ENCODE results near the gene PAQR9. TPM values are rescaled to one million over a fixed set of nuclear protein-coding genes. Genes with fewer than 3 reads are reported as not detected.

Gene PAQR9
- total and polyA plus RNA-seq, 2 of the 13 experiments (the other 11 are each of a cell fraction or from before 2014, with no cell fraction given): 3.7 to 10.3 TPM

GRCh38 chr3:142929109-142929508 is 34.4 kb downstream of the PAQR9 start:
- ChIA-PET POLR2A (no interaction called here), CTCF (ENCODE audit: low intra/inter-chr PET ratio, low total read pairs) (interaction anchor here (1.4 to 4.4 kb wide), 3 partner anchors 58 to 100 kb away, joined by 4 to 67 read pairs (median 34); no protein-coding TSS in a partner anchor)
- Histone ChIP-seq H3K4me3 (replicated peaks in 1 of 3; ENCODE audit: insufficient read depth in 1 of 3, low read depth in 2 of 3, low read length in 3 of 3) (no peak overlapping the region), H3K27me3 (ENCODE audit: control insufficient read depth in 1 of 2, insufficient read depth in 2 of 2, low read length in 2 of 2) (peaks cover 0 to 12% of the 10 kb centered on the region in 2 experiments; a peak in 3 of 5 replicates), H4K20me1 (ENCODE audit: insufficient read depth, low read length) (no peaks in the 10 kb centered on the region), H3K36me3 (replicated peaks in 1 of 2; ENCODE audit: control insufficient read depth in 1 of 2, insufficient read depth in 2 of 2, low read length in 2 of 2) (no peaks in the 10 kb centered on the region), H3K27ac (ENCODE audit: extremely low read length, insufficient read depth, low read length) (no peak overlapping the region), H3K79me2 (ENCODE audit: insufficient read depth, low read length) (no peaks in the 10 kb centered on the region), H2AFZ (ENCODE audit: low read length) (no peak overlapping the region), H3K9me3 (ENCODE audit: low read length) (no peaks in the 10 kb centered on the region), H3K4me1 (ENCODE audit: insufficient read depth, low read length) (peaks cover 68% of the 10 kb centered on the region), H3K9ac (ENCODE audit: insufficient read depth, low read depth, low read length) (no peak overlapping the region), H3K4me2 (ENCODE audit: low read depth, low read length) (no peak overlapping the region)
- BruUV-seq (replicated peaks): no TSS peak
- 7% methylated on average over 3 of the region's 3 CpGs for WGBS (ENCODE audit: low lambda C conversion rate)
- DNase-seq (ENCODE audit: low spot score) (peak; percentile 55), FAIRE-seq (no peak), ATAC-seq (peak; percentile 69)
- intact Hi-C loops (cut with micrococcal nuclease; ENCODE audit: unreplicated experiment): loop anchor here (1.0 kb wide), 2 partner anchors 58 to 65 kb away; no protein-coding TSS in a partner anchor
- in situ Hi-C loops (cut with HindIII; ENCODE audit: extremely low pct_ligation_motif_present, low pct_unique_long_range_greater_than_20kb): loop anchor here (5.0 kb wide), 1 partner anchor 53 kb away; no protein-coding TSS in a partner anchor
- TF ChIP-seq ZNF121 (CRISPR knock-in tag; IDR thresholded peaks at IDR 0.05) (no peak), NFIB (CRISPR knock-in tag; IDR thresholded peaks at IDR 0.05; ENCODE audit: borderline replicate concordance) (no peak), ZNF891 (CRISPR knock-in tag; IDR thresholded peaks at IDR 0.05) (no peak), SP2 (CRISPR knock-in tag; IDR thresholded peaks at IDR 0.05) (no peak), NFYB (CRISPR knock-in tag; IDR thresholded peaks at IDR 0.05) (no peak), DBP (CRISPR knock-in tag; IDR thresholded peaks at IDR 0.05; ENCODE audit: not compliant biosample characterization) (no peak), ZMYM4 (CRISPR knock-in tag; IDR thresholded peaks at IDR 0.05) (peak; percentile 46; the same call in 1 of the 2 replicates), ARNTL (CRISPR knock-in tag; IDR thresholded peaks at IDR 0.05) (no peak), KDM5A (IDR thresholded peaks at IDR 0.05; ENCODE audit: borderline replicate concordance, low read length) (no peak), RFXANK (CRISPR knock-in tag; IDR thresholded peaks at IDR 0.05) (no peak), CENPT (CRISPR knock-in tag; IDR thresholded peaks at IDR 0.05; ENCODE audit: low read depth) (no peak), SALL1 (CRISPR knock-in tag; IDR thresholded peaks at IDR 0.05) (peak; percentile 37; the same call in 1 of the 2 replicates), ZNF460 (CRISPR knock-in tag; IDR thresholded peaks at IDR 0.05; ENCODE audit: borderline replicate concordance) (no peak), STAG1 (CRISPR knock-in tag; IDR thresholded peaks at IDR 0.05) (peak; percentile 68), NR2F2 (IDR thresholded peaks at IDR 0.05; ENCODE audit: borderline replicate concordance, low read depth) (no peak), RAD21 (CRISPR knock-in tag; IDR thresholded peaks at IDR 0.05) (peak; percentile 66), THAP11 (CRISPR knock-in tag; IDR thresholded peaks at IDR 0.05) (peak; percentile 34; the same call in 1 of the 2 replicates), POGZ (CRISPR knock-in tag; IDR thresholded peaks at IDR 0.05) (0 out of 2 replicates have a peak, but pooled peaks have one; percentile 18), ZNF83 (CRISPR knock-in tag; IDR thresholded peaks at IDR 0.05; ENCODE audit: borderline replicate concordance) (no peak), EHMT2 (IDR thresholded peaks at IDR 0.05; ENCODE audit: borderline replicate concordance, low read depth, low read length) (no peak), NCOA5 (CRISPR knock-in tag; IDR thresholded peaks at IDR 0.05) (no peak), ZNF281 (CRISPR knock-in tag; IDR thresholded peaks at IDR 0.05; ENCODE audit: borderline replicate concordance) (no peak), XBP1 (CRISPR knock-in tag; IDR thresholded peaks at IDR 0.05) (no peak), IKZF4 (CRISPR knock-in tag; IDR thresholded peaks at IDR 0.05; ENCODE audit: borderline replicate concordance, low read depth, not compliant biosample characterization) (no peak), MXD4 (CRISPR knock-in tag; IDR thresholded peaks at IDR 0.05) (no peak)
